Measurements from ENCODE around the gene SLC7A6. TPM values are rescaled to one million over a fixed set of nuclear protein-coding genes. Genes with fewer than 3 reads are reported as not detected.

SLC7A6 gene
- polyA plus RNA-seq, 1 experiment = 51.2 TPM

- TF ChIP-seq CTCF (IDR thresholded peaks at IDR 0.05; ENCODE audit: insufficient read depth, low read depth, low read length) = no peak
- CTCF ChIA-PET = no interaction called here
- POLR2A ChIA-PET = no interaction called here
- Histone ChIP-seq H3K27me3 (ENCODE audit: control insufficient read depth, insufficient read depth, low read length) (no peaks in the 10 kb centered on the region), H3K4me3 (ENCODE audit: low read depth, low read length) (no peak overlapping the region), H3K36me3 (ENCODE audit: control insufficient read depth, insufficient read depth, low read length) (peaks cover under 1% of the 10 kb centered on the region)
- DNase-seq (ENCODE audit: low read depth) = no peak
Measured at GRCh38 chr16:68267612-68268405, 3.5 kb downstream of the SLC7A6 start.

GRCh38 chr16:68269793-68270192, 5.5 kb downstream of the SLC7A6 start:
- no peak for DNase-seq (ENCODE audit: low read depth)
- no peak for TF ChIP-seq CTCF (IDR thresholded peaks at IDR 0.05; ENCODE audit: insufficient read depth, low read depth, low read length)
- H3K4me3 ChIP-seq (ENCODE audit: low read depth, low read length) = no peak overlapping the region
- peaks cover 6% of the 10 kb centered on the region for H3K36me3 ChIP-seq (ENCODE audit: control insufficient read depth, insufficient read depth, low read length)
- ChIA-PET CTCF (interaction anchor here (1.0 to 1.1 kb wide), 2 partner anchors 12 to 14 kb away, joined by 3 to 4 read pairs; no protein-coding TSS in a partner anchor), POLR2A (no interaction called here)
- H3K27me3 ChIP-seq (ENCODE audit: control insufficient read depth, insufficient read depth, low read length) = no peaks in the 10 kb centered on the region

- Histone ChIP-seq H3K27me3 (ENCODE audit: control insufficient read depth, insufficient read depth, low read length) (no peaks in the 10 kb centered on the region), H3K4me3 (ENCODE audit: low read depth, low read length) (no peak overlapping the region), H3K36me3 (ENCODE audit: control insufficient read depth, insufficient read depth, low read length) (peaks cover 8% of the 10 kb centered on the region)
- POLR2A ChIA-PET = no interaction called here
- CTCF ChIA-PET = interaction anchor here (1.0 to 1.1 kb wide), 2 partner anchors 12 to 13 kb away, joined by 3 to 4 read pairs; no protein-coding TSS in a partner anchor
- DNase-seq (ENCODE audit: low read depth) = no peak
- no peak for TF ChIP-seq CTCF (IDR thresholded peaks at IDR 0.05; ENCODE audit: insufficient read depth, low read depth, low read length)
Measured at GRCh38 chr16:68270353-68270752, 6.0 kb downstream of the SLC7A6 start.

- H3K36me3 ChIP-seq (ENCODE audit: control insufficient read depth, insufficient read depth, low read length) = peaks cover 8% of the 10 kb centered on the region
- H3K4me3 ChIP-seq (ENCODE audit: low read depth, low read length) = no peak overlapping the region
- no peaks in the 10 kb centered on the region for H3K27me3 ChIP-seq (ENCODE audit: control insufficient read depth, insufficient read depth, low read length)
- no peak for TF ChIP-seq CTCF (IDR thresholded peaks at IDR 0.05; ENCODE audit: insufficient read depth, low read depth, low read length)
- ChIA-PET POLR2A (no interaction called here), CTCF (interaction anchor here (0.8 to 2.2 kb wide), 3 partner anchors 11 to 57 kb away, joined by 3 to 9 read pairs (median 4); no protein-coding TSS in a partner anchor)
- DNase-seq (ENCODE audit: low read depth) = no peak
Measured at GRCh38 chr16:68272507-68273209, 8.3 kb downstream of the SLC7A6 start.

- no peaks in the 10 kb centered on the region for H3K27me3 ChIP-seq (ENCODE audit: control insufficient read depth, insufficient read depth, low read length)
- TF ChIP-seq CTCF (IDR thresholded peaks at IDR 0.05; ENCODE audit: insufficient read depth, low read depth, low read length) = no peak
- CTCF ChIA-PET = interaction anchor here (1.7 to 2.2 kb wide), 2 partner anchors 10 to 12 kb away, joined by 5 to 9 read pairs; partner anchors contain the start of gene SLC7A6
- no peak for DNase-seq (ENCODE audit: low read depth)
- H3K4me3 ChIP-seq (ENCODE audit: low read depth, low read length) = no peak overlapping the region
- POLR2A ChIA-PET = no interaction called here
- H3K36me3 ChIP-seq (ENCODE audit: control insufficient read depth, insufficient read depth, low read length) = peaks cover 8% of the 10 kb centered on the region
Measured at GRCh38 chr16:68273459-68273858, 9.1 kb downstream of the SLC7A6 start.
